ENCODE measurements around the gene DDX27. TPM values are rescaled to one million over a fixed set of nuclear protein-coding genes. Genes with fewer than 3 reads are reported as not detected.

Gene DDX27
- total and polyA plus RNA-seq, 2 of the 8 experiments (the other 6 are each of a cell fraction or from before 2014, with no cell fraction given) = 42.7 to 51.0 TPM

DNA sequence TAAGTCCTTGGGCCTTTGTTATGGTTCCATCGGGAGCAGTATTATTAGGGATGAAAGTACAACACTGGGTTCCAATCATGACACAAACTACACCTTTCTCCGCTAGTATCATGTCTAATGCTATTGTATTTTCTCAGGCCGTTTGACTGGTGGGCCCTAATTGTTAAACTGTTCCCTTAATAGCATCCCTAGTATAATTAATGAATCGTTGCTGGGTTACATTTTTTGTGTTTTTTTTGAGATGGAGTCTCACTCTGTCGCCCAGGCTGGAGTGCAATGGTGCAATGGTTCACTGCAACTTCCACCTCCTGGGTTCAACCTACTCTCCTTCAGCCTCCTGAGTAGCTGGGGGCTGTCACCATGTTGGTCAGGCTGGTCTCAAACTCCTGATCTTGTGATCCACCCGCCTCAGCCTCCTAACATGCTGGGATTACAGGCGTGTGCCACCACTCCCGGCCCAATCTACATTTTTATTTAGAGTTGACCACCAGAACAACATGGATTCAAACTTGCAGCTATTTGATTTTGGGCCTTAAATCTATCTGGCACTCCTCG, 62.8 kb downstream of the DDX27 start (continued):
- TF ChIP-seq CTCF (IDR thresholded peaks at IDR 0.05; ENCODE audit: control extremely low read depth in 1 of 3, insufficient read depth in 1 of 3, low read depth in 1 of 3, low read length in 3 of 3) = no peak
- no peak for TF ChIP-seq TCF12 (IDR thresholded peaks at IDR 0.05; ENCODE audit: low read depth, low read length)
- peak; percentile 68 for TF ChIP-seq POLR2AphosphoS5 (IDR thresholded peaks at IDR 0.05; ENCODE audit: low read depth, low read length)
- no peak for TF ChIP-seq EGR1 (IDR thresholded peaks at IDR 0.05; ENCODE audit: borderline replicate concordance, low read depth, low read length)

Data from H1 (cell line).